ENCODE measurements around the gene P2RY6.

- TF ChIP-seq CTCF (IDR thresholded peaks at IDR 0.05) (no peak), POLR2A (IDR thresholded peaks at IDR 0.05) (no peak), EP300 (IDR thresholded peaks at IDR 0.05) (no peak)
Observed at GRCh38 chr11:73270855-73271477, 1.2 kb upstream of the P2RY6 start.
